ENCODE measurements around the gene XYLT1. TPM values are rescaled to one million over a fixed set of nuclear protein-coding genes. Genes with fewer than 3 reads are reported as not detected.

Gene XYLT1
- total RNA-seq, 1 experiment from 2014 or later: 14.5 TPM

GRCh38 chr16:17450291-17450690 lies 20.5 kb downstream of the XYLT1 start:
- H3K23me2 ChIP-seq (ENCODE audit: insufficient read length, low read depth, low read length, poor library complexity, severe bottlenecking): no peaks in the 10 kb centered on the region
- no CpG with 5 or more reads among the region's 7 CpGs for WGBS (ENCODE audit: extremely low coverage, insufficient read length, low lambda C conversion rate)

More at GRCh38 chr16:17450291-17450690, 20.5 kb downstream of the XYLT1 start:
- Histone ChIP-seq H3K23ac (ENCODE audit: insufficient read length, low read depth, low read length) (no peak overlapping the region), H3K27me3 (ENCODE audit: insufficient read depth, low read length) (no peaks in the 10 kb centered on the region), H2BK12ac (ENCODE audit: insufficient read length, low read depth, low read length) (no peak overlapping the region), H3K27ac (ENCODE audit: insufficient read length, low read depth, low read length) (no peak overlapping the region), H3K9me3 (ENCODE audit: control insufficient read depth, low read depth, low read length) (no peaks in the 10 kb centered on the region), H2BK20ac (ENCODE audit: low read depth, low read length, poor library complexity, severe bottlenecking) (no peak overlapping the region), H3K79me1 (ENCODE audit: insufficient read depth, low read depth, low read length, poor library complexity, severe bottlenecking) (no peaks in the 10 kb centered on the region), H2BK5ac (ENCODE audit: insufficient read length, low read length) (no peak overlapping the region), H3K9ac (ENCODE audit: extremely low read depth, insufficient read length, low read length) (no peak overlapping the region), H2BK120ac (ENCODE audit: low read depth, low read length, poor library complexity, severe bottlenecking) (no peak overlapping the region), H4K5ac (ENCODE audit: insufficient read length, low read depth, low read length) (no peak overlapping the region), H3T11ph (ENCODE audit: low read length) (no peak overlapping the region), H4K8ac (replicated peaks; ENCODE audit: insufficient read length, low read depth, low read length) (no peak overlapping the region), H4K91ac (ENCODE audit: insufficient read length, low read depth, low read length) (no peak overlapping the region), H3K56ac (ENCODE audit: insufficient read length, low read depth, low read length) (no peak overlapping the region), H3K4me1 (ENCODE audit: insufficient read depth, low read length) (peaks cover 10% of the 10 kb centered on the region; the same call in 1 of the 2 replicates), H2AFZ (ENCODE audit: low read length) (no peak overlapping the region), H3K79me2 (ENCODE audit: insufficient read depth, low read length) (no peaks in the 10 kb centered on the region), H3K4ac (ENCODE audit: low read depth, low read length) (no peak overlapping the region), H3K14ac (ENCODE audit: insufficient read depth, low read length) (no peak overlapping the region), H2AK5ac (ENCODE audit: insufficient read length, low read length) (no peak overlapping the region), H2BK15ac (ENCODE audit: low read depth, low read length) (no peak overlapping the region), H3K18ac (ENCODE audit: insufficient read length, low read depth, low read length) (no peak overlapping the region), H4K20me1 (ENCODE audit: control insufficient read depth, insufficient read depth, insufficient read length) (no peaks in the 10 kb centered on the region), H3K4me2 (ENCODE audit: insufficient read depth, insufficient read length, low read length) (no peak overlapping the region)
- Mint-ChIP-seq H3K9me3 (no peaks in the 10 kb centered on the region), H3K4me3 (no peak overlapping the region), H3K36me3 (ENCODE audit: insufficient read depth in 1 of 3, low read depth in 3 of 3) (peaks cover 2 to 4% (median 3%) of the 10 kb centered on the region in 3 experiments; a peak in 4 of 7 replicates), H3K27ac (no peak overlapping the region; a peak in 2 of 7 replicates), H3K27me3 (ENCODE audit: low read depth) (no peaks in the 10 kb centered on the region), H3K4me1 (peaks cover 35 to 37% of the 10 kb centered on the region in 2 experiments)
- no peak for TF ChIP-seq CTCF (conservative IDR thresholded peaks at IDR 0.05)
- no peak for DNase-seq

Data from H9 (cell line).